Measurements from ENCODE around the gene CT47C1. TPM values are rescaled to one million over a fixed set of nuclear protein-coding genes. Genes with fewer than 3 reads are reported as not detected.

The CT47C1 gene
- polyA plus RNA-seq, 1 donor (not counting 4 experiments of a cell fraction or from before 2014, with no cell fraction given): not detected

GRCh38 chrX:119069762-119070161, 3.0 kb upstream of the CT47C1 start:
- H3K4me1 ChIP-seq (ENCODE audit: control insufficient read depth, extremely low read depth, insufficient read depth, low read length): no peaks in the 10 kb centered on the region
- H3K79me2 ChIP-seq (ENCODE audit: control insufficient read depth, insufficient read depth, low read length): no peaks in the 10 kb centered on the region
- dilution Hi-C loops (cut with MboI; ENCODE audit: extremely low pct_ligation_motif_present, low sequenced_read_pairs): no loop called here
- H3K4me3 ChIP-seq (ENCODE audit: control insufficient read depth in 2 of 3, extremely low read depth in 1 of 3, insufficient read depth in 2 of 3, low read depth in 1 of 3, low read length in 3 of 3): no peak overlapping the region
- TF ChIP-seq CTCF (optimal IDR thresholded peaks at IDR 0.05 in 1 of 3, IDR thresholded peaks at IDR 0.05 in 1 of 3, conservative IDR thresholded peaks at IDR 0.05 in 1 of 3; ENCODE audit: extremely low read depth in 1 of 3, insufficient read depth in 2 of 3, low read length in 3 of 3) (no peak), EZH2 (IDR thresholded peaks at IDR 0.05; ENCODE audit: low read length) (no peak)
- no peak overlapping the region for H3K9ac ChIP-seq (ENCODE audit: control insufficient read depth, extremely low read depth, insufficient read depth, low read length)
- H4K20me1 ChIP-seq (ENCODE audit: control insufficient read depth, extremely low read depth, insufficient read depth, low read length): no peaks in the 10 kb centered on the region
- no peak for FAIRE-seq
- no peak for DNase-seq (ENCODE audit: low read depth, low spot score)
- no peaks in the 10 kb centered on the region for H3K9me3 ChIP-seq (ENCODE audit: control insufficient read depth, low read depth, low read length)
- peaks cover 3% of the 10 kb centered on the region for H3K27me3 ChIP-seq (ENCODE audit: control insufficient read depth, extremely low read depth, insufficient read depth, low read length)
- H3K27ac ChIP-seq (ENCODE audit: control insufficient read depth, insufficient read depth, low read length): no peak overlapping the region
- no peak overlapping the region for H2AFZ ChIP-seq (ENCODE audit: control insufficient read depth, low read length)
- no peaks in the 10 kb centered on the region for H3K9me1 ChIP-seq (ENCODE audit: control insufficient read depth, extremely low read depth, insufficient read depth, low read length)
- no peaks in the 10 kb centered on the region for H3K36me3 ChIP-seq (ENCODE audit: control insufficient read depth in 2 of 2, extremely low read depth in 1 of 2, insufficient read depth in 2 of 2, low read length in 2 of 2)
- H3K4me2 ChIP-seq (ENCODE audit: control insufficient read depth, extremely low read depth, insufficient read depth, low read depth, low read length): no peak overlapping the region

GRCh38 chrX:119071381-119071780, 1.4 kb upstream of the CT47C1 start:
- dilution Hi-C loops (cut with MboI; ENCODE audit: extremely low pct_ligation_motif_present, low sequenced_read_pairs): no loop called here
- TF ChIP-seq CTCF (optimal IDR thresholded peaks at IDR 0.05 in 1 of 3, IDR thresholded peaks at IDR 0.05 in 1 of 3, conservative IDR thresholded peaks at IDR 0.05 in 1 of 3; ENCODE audit: extremely low read depth in 1 of 3, insufficient read depth in 2 of 3, low read length in 3 of 3): no peak
- no peak for TF ChIP-seq EZH2 (IDR thresholded peaks at IDR 0.05; ENCODE audit: low read length)
- Histone ChIP-seq H3K9me1 (ENCODE audit: control insufficient read depth, extremely low read depth, insufficient read depth, low read length) (no peaks in the 10 kb centered on the region), H3K27ac (ENCODE audit: control insufficient read depth, insufficient read depth, low read length) (no peak overlapping the region), H3K27me3 (ENCODE audit: control insufficient read depth, extremely low read depth, insufficient read depth, low read length) (peaks cover 3% of the 10 kb centered on the region), H3K9me3 (ENCODE audit: control insufficient read depth, low read depth, low read length) (no peaks in the 10 kb centered on the region), H3K36me3 (ENCODE audit: control insufficient read depth in 2 of 2, extremely low read depth in 1 of 2, insufficient read depth in 2 of 2, low read length in 2 of 2) (no peaks in the 10 kb centered on the region), H3K9ac (ENCODE audit: control insufficient read depth, extremely low read depth, insufficient read depth, low read length) (no peak overlapping the region), H2AFZ (ENCODE audit: control insufficient read depth, low read length) (no peak overlapping the region), H3K4me1 (ENCODE audit: control insufficient read depth, extremely low read depth, insufficient read depth, low read length) (no peaks in the 10 kb centered on the region), H3K4me3 (ENCODE audit: control insufficient read depth in 2 of 3, extremely low read depth in 1 of 3, insufficient read depth in 2 of 3, low read depth in 1 of 3, low read length in 3 of 3) (no peak overlapping the region), H3K4me2 (ENCODE audit: control insufficient read depth, extremely low read depth, insufficient read depth, low read depth, low read length) (no peak overlapping the region), H3K79me2 (ENCODE audit: control insufficient read depth, insufficient read depth, low read length) (no peaks in the 10 kb centered on the region), H4K20me1 (ENCODE audit: control insufficient read depth, extremely low read depth, insufficient read depth, low read length) (no peaks in the 10 kb centered on the region)
- FAIRE-seq: no peak
- DNase-seq (ENCODE audit: low read depth, low spot score): no peak

Data from keratinocyte (primary cell).